Panc1 (cell line): ENCODE measurements around the gene DNMT3A.

Experiments
- CTCF ChIP-seq: fragments of 450-650 bp; IDR thresholded peaks from 2 replicates; pipeline ENCODE4 v1.5.1; 2017; ENCODE audit warnings: mild to moderate bottlenecking
- POLR2AphosphoS5 ChIP-seq: IDR thresholded peaks from 2 replicates; pipeline ENCODE4 v1.6.1; 2012; ENCODE audit warnings: mild to moderate bottlenecking, low read depth, low read length, moderate library complexity

- TF ChIP-seq POLR2AphosphoS5 (no peak), CTCF (no peak)
Measured at GRCh38 chr2:25258847-25259736, 82.6 kb downstream of the DNMT3A start.
